BJ (cell line): ENCODE data around the gene OBSCN. TPM values are rescaled to one million over a fixed set of nuclear protein-coding genes. Genes with fewer than 3 reads are reported as not detected.

Source experiments
- CTCF ChIA-PET: fragments of 350-600 bp; formaldehyde crosslinking; extraction: SDS; loops from one replicate; lab custom pipeline; 2021; ENCODE audit warnings: antibody characterized with exemption, inconsistent platforms; lab: Yijun Ruan, JAX
- POLR2A ChIA-PET: fragments of 300-600 bp; sonication (Branson Sonifier 250); formaldehyde crosslinking; extraction: SDS; loops from one replicate; lab custom pipeline; 2021; ENCODE audit warnings: antibody characterized with exemption; lab: Charles Lee
- DNase-seq: peaks from one replicate; pipeline ENCODE4 v3.0.0-alpha.2; 2011; ENCODE audit warnings: low read depth
- H3K27me3 ChIP-seq: 2 replicates; pipeline ENCODE4 v1.6.0; 2011; ENCODE audit warnings: low read length; ENCODE audit not compliant: control insufficient read depth, insufficient read depth
- H3K36me3 ChIP-seq: 2 replicates; pipeline ENCODE4 v1.5.1; 2011; ENCODE audit warnings: low read length; ENCODE audit not compliant: control insufficient read depth, insufficient read depth
- H3K4me3 ChIP-seq: 2 replicates; pipeline ENCODE4 v1.5.1; 2011; ENCODE audit warnings: low read depth, mild to moderate bottlenecking, control low read depth, low read length
- polyA plus RNA-seq: library from polyadenylated mRNA; depleted of rRNA; stranded (reverse); fragments of >200 nt; gene quantifications from 2 replicates; pipeline ENCODE4 v1.2.3, GENCODE V29; 2011
- TF ChIP-seq, protein P1 (sequence below): IDR thresholded peaks from 2 replicates; pipeline ENCODE4 v1.5.1; 2011; ENCODE audit warnings: low read depth, mild to moderate bottlenecking, control low read depth, inconsistent platforms, low read length, moderate library complexity; ENCODE audit not compliant: insufficient read depth

The OBSCN gene
- polyA plus RNA-seq, 1 experiment: 2.9 TPM

DNA sequence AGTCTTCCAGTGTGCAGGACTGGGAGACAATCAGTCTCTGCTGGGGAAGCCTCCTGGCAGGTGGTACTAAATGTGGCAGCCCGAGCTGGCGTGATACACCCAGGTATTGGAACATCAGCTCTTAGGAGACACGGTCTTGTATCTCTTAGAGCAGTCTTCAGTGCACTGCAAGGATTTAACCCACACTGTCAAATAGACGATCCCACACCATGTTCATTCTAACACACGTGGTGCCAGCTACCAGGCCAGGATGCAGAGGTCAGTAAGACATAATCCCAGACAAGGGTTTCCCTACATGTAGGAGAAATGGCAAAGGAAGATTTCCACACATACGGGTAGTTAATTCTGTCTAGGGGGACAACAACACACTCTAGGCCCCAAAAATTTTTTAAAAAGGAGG lies 190.1 kb downstream of the OBSCN start:
- Histone ChIP-seq H3K36me3 (peaks cover 42% of the 10 kb centered on the region), H3K4me3 (no peak overlapping the region), H3K27me3 (no peaks in the 10 kb centered on the region)
- TF ChIP-seq, protein P1, sequence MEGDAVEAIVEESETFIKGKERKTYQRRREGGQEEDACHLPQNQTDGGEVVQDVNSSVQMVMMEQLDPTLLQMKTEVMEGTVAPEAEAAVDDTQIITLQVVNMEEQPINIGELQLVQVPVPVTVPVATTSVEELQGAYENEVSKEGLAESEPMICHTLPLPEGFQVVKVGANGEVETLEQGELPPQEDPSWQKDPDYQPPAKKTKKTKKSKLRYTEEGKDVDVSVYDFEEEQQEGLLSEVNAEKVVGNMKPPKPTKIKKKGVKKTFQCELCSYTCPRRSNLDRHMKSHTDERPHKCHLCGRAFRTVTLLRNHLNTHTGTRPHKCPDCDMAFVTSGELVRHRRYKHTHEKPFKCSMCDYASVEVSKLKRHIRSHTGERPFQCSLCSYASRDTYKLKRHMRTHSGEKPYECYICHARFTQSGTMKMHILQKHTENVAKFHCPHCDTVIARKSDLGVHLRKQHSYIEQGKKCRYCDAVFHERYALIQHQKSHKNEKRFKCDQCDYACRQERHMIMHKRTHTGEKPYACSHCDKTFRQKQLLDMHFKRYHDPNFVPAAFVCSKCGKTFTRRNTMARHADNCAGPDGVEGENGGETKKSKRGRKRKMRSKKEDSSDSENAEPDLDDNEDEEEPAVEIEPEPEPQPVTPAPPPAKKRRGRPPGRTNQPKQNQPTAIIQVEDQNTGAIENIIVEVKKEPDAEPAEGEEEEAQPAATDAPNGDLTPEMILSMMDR: no peak
- POLR2A ChIA-PET: no interaction called here
- no peak for DNase-seq
- CTCF ChIA-PET: interaction anchor here (0.6 kb wide), 1 partner anchor 263 kb away, joined by 4 read pairs; no protein-coding TSS in a partner anchor

GRCh38 chr1:228398741-228399461 lies 191.1 kb downstream of the OBSCN start:
- TF ChIP-seq, protein P1: no peak
- Histone ChIP-seq H3K36me3 (peaks cover 45% of the 10 kb centered on the region), H3K4me3 (no peak overlapping the region), H3K27me3 (no peaks in the 10 kb centered on the region)
- no peak for DNase-seq
- ChIA-PET CTCF (no interaction called here), POLR2A (no interaction called here)

GRCh38 chr1:228399531-228400236 lies 191.8 kb downstream of the OBSCN start:
- H3K27me3 ChIP-seq: no peaks in the 10 kb centered on the region
- peaks cover 42% of the 10 kb centered on the region for H3K36me3 ChIP-seq
- no peak for DNase-seq
- ChIA-PET POLR2A (no interaction called here), CTCF (no interaction called here)
- TF ChIP-seq, protein P1: no peak
- no peak overlapping the region for H3K4me3 ChIP-seq

GRCh38 chr1:228400237-228400651 lies 192.4 kb downstream of the OBSCN start:
- H3K36me3 ChIP-seq: peaks cover 36% of the 10 kb centered on the region
- TF ChIP-seq, protein P1: no peak

GRCh38 chr1:228400692-228401454 lies 193.0 kb downstream of the OBSCN start:
- TF ChIP-seq, protein P1: no peak
- H3K4me3 ChIP-seq: no peak overlapping the region
- no peak for DNase-seq
- CTCF ChIA-PET: no interaction called here
- peaks cover 32% of the 10 kb centered on the region for H3K36me3 ChIP-seq
- POLR2A ChIA-PET: no interaction called here
- no peaks in the 10 kb centered on the region for H3K27me3 ChIP-seq

More at GRCh38 chr1:228400237-228400651, 192.4 kb downstream of the OBSCN start:
- ChIA-PET CTCF (no interaction called here), POLR2A (no interaction called here)
- no peaks in the 10 kb centered on the region for H3K27me3 ChIP-seq
- H3K4me3 ChIP-seq: no peak overlapping the region
- no peak for DNase-seq
